Measurements from ENCODE around the gene RNF152. TPM values are rescaled to one million over a fixed set of nuclear protein-coding genes. Genes with fewer than 3 reads are reported as not detected.

RNF152 gene
- total and polyA plus RNA-seq, 5 donors, result 3.6 to 17.9 (median 10.9) TPM

DNA sequence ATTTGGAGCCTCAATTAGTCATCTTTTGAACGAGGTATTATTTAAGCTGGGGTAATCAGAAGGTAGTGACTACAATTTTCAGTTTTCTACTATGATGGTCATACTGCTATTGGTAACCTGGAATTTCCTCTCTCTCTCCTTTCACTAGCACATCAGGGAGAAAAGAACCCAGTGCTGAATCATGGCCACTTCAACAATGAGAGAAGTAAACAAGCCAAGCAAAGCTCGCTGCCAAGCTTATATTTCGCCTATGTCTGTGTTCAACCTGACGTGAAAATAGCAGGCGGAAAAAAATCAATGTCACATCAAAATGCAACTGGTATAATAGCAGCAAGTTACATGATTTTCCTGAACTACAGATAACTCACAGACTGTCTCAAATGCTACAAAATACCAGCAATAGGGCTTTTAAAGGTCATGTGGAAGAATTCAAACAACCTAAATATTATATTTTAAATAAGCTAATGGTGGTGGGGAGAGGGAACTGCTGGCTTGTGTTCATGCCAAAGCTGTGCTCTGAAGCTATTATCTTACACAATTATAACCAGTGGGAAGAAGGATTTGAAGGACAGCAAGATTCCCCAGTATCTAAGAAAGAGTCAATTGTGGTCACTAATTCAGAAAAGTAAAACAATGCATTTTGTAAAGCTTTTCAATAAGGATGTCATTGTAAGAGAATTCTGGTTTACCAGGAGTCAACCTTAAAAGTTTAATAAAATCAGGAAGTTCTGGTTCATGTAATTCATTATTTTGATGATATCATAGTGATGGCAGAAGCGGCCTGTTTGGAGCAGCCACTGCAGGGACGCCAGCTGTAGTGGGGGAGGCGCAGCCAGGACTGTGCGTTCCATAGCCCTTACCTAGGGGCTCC lies 38.0 kb downstream of the RNF152 start:
- H3K27me3 ChIP-seq (ENCODE audit: control insufficient read depth, insufficient read depth), result no peaks in the 10 kb centered on the region
- DNase-seq (peak in 1 of 3 donors; percentile 56), ATAC-seq (peak in 1 of 2 donors; percentile 33)
- 73% methylated on average over 9 of the region's 9 CpGs for WGBS
- no peak overlapping the region for H3K27ac ChIP-seq (ENCODE audit: low read length)
- intact Hi-C loops (cut with DNase I), result loop anchor here in 1 of 4 donors (10.0 kb wide), 1 partner anchor 110 kb away; no protein-coding TSS in a partner anchor
- H3K4me1 ChIP-seq (ENCODE audit: control insufficient read depth, insufficient read depth, low read length), result peaks cover 9% of the 10 kb centered on the region
- no peak overlapping the region for H3K4me3 ChIP-seq (ENCODE audit: low read length)
- H3K9me3 ChIP-seq (ENCODE audit: control insufficient read depth, low read length), result no peaks in the 10 kb centered on the region

GRCh38 chr18:61853855-61854254 lies 39.0 kb downstream of the RNF152 start:
- Histone ChIP-seq H3K27ac (ENCODE audit: low read length) (no peak overlapping the region), H3K4me3 (ENCODE audit: low read length) (no peak overlapping the region), H3K9me3 (ENCODE audit: control insufficient read depth, low read length) (no peaks in the 10 kb centered on the region), H3K4me1 (ENCODE audit: control insufficient read depth, insufficient read depth, low read length) (peaks cover 9% of the 10 kb centered on the region), H3K27me3 (ENCODE audit: control insufficient read depth, insufficient read depth) (no peaks in the 10 kb centered on the region)
- DNase-seq (no peak), ATAC-seq (no peak)
- 85% methylated on average over 3 of the region's 3 CpGs for WGBS
- intact Hi-C loops (cut with DNase I), result loop anchor here in 1 of 4 donors (10.0 kb wide), 1 partner anchor 109 kb away; no protein-coding TSS in a partner anchor

DNA sequence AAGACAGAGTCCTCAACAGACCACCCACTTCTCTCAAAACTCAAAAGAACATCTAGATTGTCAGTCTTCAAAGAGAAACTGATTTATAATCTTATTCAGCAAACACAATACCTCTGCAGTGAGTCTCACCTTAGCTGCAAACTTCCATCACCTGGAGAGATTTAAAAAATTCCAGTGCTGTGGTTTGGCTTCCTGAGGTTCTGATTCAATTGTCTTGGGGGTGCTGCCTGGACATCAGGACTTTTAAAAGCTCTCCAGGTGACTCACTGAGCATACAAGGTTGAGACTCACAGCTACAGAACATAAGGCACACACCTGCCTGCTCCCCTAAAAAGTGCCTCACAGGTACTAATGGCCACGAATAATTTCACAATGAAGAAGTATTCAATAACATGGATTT lies 40.3 kb downstream of the RNF152 start:
- no peak overlapping the region for H3K4me3 ChIP-seq (ENCODE audit: low read length)
- intact Hi-C loops (cut with DNase I), result loop anchor here in 1 of 4 donors (10.0 kb wide), 1 partner anchor 108 kb away; no protein-coding TSS in a partner anchor
- H3K4me1 ChIP-seq (ENCODE audit: control insufficient read depth, insufficient read depth, low read length), result peaks cover 3% of the 10 kb centered on the region
- no peaks in the 10 kb centered on the region for H3K9me3 ChIP-seq (ENCODE audit: control insufficient read depth, low read length)
- DNase-seq (no peak), ATAC-seq (no peak)
- no peaks in the 10 kb centered on the region for H3K27me3 ChIP-seq (ENCODE audit: control insufficient read depth, insufficient read depth)
- 86% methylated on average over 1 of the region's 1 CpG for WGBS
- no peak overlapping the region for H3K27ac ChIP-seq (ENCODE audit: low read length)

GRCh38 chr18:61851940-61852451 lies 40.8 kb downstream of the RNF152 start:
- no peak overlapping the region for H3K27ac ChIP-seq (ENCODE audit: low read length)

DNA sequence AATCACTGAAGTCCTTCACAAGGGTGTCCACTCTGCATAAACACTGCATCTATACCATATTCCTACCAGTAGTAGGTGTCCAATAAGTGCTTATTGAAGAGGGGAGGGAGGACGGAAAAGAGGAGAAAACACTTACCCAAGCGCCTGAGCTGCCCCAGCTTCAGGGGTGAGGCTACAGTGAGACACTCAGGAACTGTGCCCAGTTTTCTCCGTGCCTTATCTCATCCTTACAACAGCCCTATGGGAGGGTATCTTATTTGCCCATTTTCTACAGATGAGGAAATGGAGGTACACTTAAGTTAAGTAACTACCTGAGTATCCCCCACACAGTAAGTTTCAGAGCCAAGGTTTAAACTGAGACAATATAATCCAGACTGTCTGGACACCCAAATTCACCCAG lies 41.5 kb downstream of the RNF152 start:
- Histone ChIP-seq H3K27ac (ENCODE audit: low read length) (no peak overlapping the region), H3K9me3 (ENCODE audit: control insufficient read depth, low read length) (no peaks in the 10 kb centered on the region), H3K27me3 (ENCODE audit: control insufficient read depth, insufficient read depth) (no peaks in the 10 kb centered on the region), H3K4me1 (ENCODE audit: control insufficient read depth, insufficient read depth, low read length) (peaks cover 3% of the 10 kb centered on the region), H3K4me3 (ENCODE audit: low read length) (no peak overlapping the region)
- intact Hi-C loops (cut with DNase I), result loop anchor here in 1 of 4 donors (10.0 kb wide), 1 partner anchor 106 kb away; no protein-coding TSS in a partner anchor
- no peak for DNase-seq
- ATAC-seq, result peak; percentile 25 to 35
- 64% methylated on average over 3 of the region's 3 CpGs for WGBS

More at GRCh38 chr18:61851940-61852451, 40.8 kb downstream of the RNF152 start:
- Histone ChIP-seq H3K4me1 (ENCODE audit: control insufficient read depth, insufficient read depth, low read length) (peaks cover 3% of the 10 kb centered on the region), H3K4me3 (ENCODE audit: low read length) (no peak overlapping the region), H3K9me3 (ENCODE audit: control insufficient read depth, low read length) (no peaks in the 10 kb centered on the region), H3K27me3 (ENCODE audit: control insufficient read depth, insufficient read depth) (no peaks in the 10 kb centered on the region)
- ATAC-seq, result no peak
- intact Hi-C loops (cut with DNase I), result loop anchor here in 1 of 4 donors (10.0 kb wide), 1 partner anchor 107 kb away; no protein-coding TSS in a partner anchor
- WGBS, result 52% methylated on average over 3 of the region's 3 CpGs
- no peak for DNase-seq

DNA sequence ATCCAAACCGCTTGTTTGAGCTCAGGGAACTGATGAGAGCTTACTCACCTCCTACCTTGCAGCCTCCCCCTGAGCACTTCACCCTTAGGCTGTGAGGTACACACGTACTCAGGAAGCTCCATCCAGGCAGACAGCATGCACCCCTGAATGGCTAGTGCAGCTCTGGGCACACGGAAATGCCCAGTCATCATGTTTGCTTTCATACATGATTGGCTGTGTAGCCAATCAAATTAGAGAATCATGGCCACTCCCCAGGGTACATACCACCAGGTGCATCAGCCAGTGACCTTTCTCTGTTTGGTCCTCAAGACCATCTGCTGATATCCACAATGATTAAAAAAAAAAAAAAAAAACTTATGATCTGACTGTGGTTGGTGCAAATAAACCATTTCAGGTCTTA lies 42.1 kb downstream of the RNF152 start:
- ATAC-seq, result no peak
- H3K27ac ChIP-seq (ENCODE audit: low read length), result no peak overlapping the region
- no peaks in the 10 kb centered on the region for H3K27me3 ChIP-seq (ENCODE audit: control insufficient read depth, insufficient read depth)
- H3K4me3 ChIP-seq (ENCODE audit: low read length), result no peak overlapping the region
- DNase-seq, result no peak
- H3K4me1 ChIP-seq (ENCODE audit: control insufficient read depth, insufficient read depth, low read length), result peaks cover 3% of the 10 kb centered on the region
- no peaks in the 10 kb centered on the region for H3K9me3 ChIP-seq (ENCODE audit: control insufficient read depth, low read length)
- intact Hi-C loops (cut with DNase I), result loop anchor here in 1 of 4 donors (10.0 kb wide), 1 partner anchor 106 kb away; no protein-coding TSS in a partner anchor
- 84% methylated on average over 3 of the region's 3 CpGs for WGBS

GRCh38 chr18:61847164-61847791 lies 45.5 kb downstream of the RNF152 start:
- 93% methylated on average over 7 of the region's 7 CpGs for WGBS

DNA sequence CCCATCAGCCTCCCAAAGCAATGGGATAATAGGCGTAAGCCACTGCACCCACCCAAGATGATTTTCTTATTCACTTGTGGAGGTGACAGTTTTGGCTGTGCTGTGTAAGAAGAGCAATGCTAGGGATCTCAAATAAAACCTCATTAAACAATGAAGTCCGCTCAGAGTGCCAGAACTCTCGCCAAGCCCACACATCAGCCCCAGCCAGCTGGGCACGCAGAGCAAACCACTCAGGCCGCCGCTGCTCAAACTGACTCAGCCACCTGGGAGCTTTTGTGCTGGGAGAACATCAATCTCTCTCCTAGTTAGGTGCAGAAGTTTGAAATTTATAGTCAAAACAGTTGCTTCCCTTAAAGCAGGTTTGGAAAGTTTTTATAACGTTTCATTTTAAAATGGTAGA lies 47.6 kb downstream of the RNF152 start:
- ATAC-seq (no peak), DNase-seq (peak in 1 of 3 donors; percentile 50)
- Histone ChIP-seq H3K27me3 (ENCODE audit: control insufficient read depth, insufficient read depth) (no peaks in the 10 kb centered on the region), H3K27ac (ENCODE audit: low read length) (no peak overlapping the region), H3K4me3 (ENCODE audit: low read length) (no peak overlapping the region), H3K9me3 (ENCODE audit: control insufficient read depth, low read length) (no peaks in the 10 kb centered on the region), H3K4me1 (ENCODE audit: control insufficient read depth, insufficient read depth, low read length) (peaks cover 3% of the 10 kb centered on the region)
- intact Hi-C loops (cut with DNase I), result no loop called here
- 89% methylated on average over 7 of the region's 7 CpGs for WGBS

More at GRCh38 chr18:61847164-61847791, 45.5 kb downstream of the RNF152 start:
- DNase-seq (no peak), ATAC-seq (no peak)
- H3K9me3 ChIP-seq (ENCODE audit: control insufficient read depth, low read length), result no peaks in the 10 kb centered on the region
- H3K4me1 ChIP-seq (ENCODE audit: control insufficient read depth, insufficient read depth, low read length), result peaks cover 5% of the 10 kb centered on the region
- H3K27me3 ChIP-seq (ENCODE audit: control insufficient read depth, insufficient read depth), result no peaks in the 10 kb centered on the region
- intact Hi-C loops (cut with DNase I), result no loop called here
- H3K4me3 ChIP-seq (ENCODE audit: low read length), result no peak overlapping the region
- no peak overlapping the region for H3K27ac ChIP-seq (ENCODE audit: low read length)

DNA sequence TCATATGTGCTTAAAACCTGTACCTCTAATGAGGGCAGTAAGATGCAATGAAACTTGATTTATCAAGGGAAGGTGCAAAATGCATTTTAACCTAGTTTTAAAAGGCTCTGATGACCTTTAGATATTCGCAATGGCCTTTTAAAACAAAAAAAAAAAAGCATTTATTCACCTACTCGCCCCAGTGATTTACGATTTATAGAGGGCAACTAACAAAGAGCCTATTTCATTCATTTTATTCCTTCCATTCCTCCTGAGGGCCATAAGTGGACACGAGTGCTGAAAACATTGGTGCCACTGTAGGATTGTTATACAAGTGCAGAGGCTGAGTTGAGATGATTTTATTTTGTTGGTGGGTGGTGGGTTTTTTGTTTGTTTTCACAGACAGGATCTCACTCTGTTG lies 48.1 kb downstream of the RNF152 start:
- peaks cover 3% of the 10 kb centered on the region for H3K4me1 ChIP-seq (ENCODE audit: control insufficient read depth, insufficient read depth, low read length)
- no peak for ATAC-seq
- WGBS, result 87% methylated on average over 4 of the region's 4 CpGs
- no peak overlapping the region for H3K4me3 ChIP-seq (ENCODE audit: low read length)
- no peaks in the 10 kb centered on the region for H3K9me3 ChIP-seq (ENCODE audit: control insufficient read depth, low read length)
- H3K27ac ChIP-seq (ENCODE audit: low read length), result no peak overlapping the region
- no peaks in the 10 kb centered on the region for H3K27me3 ChIP-seq (ENCODE audit: control insufficient read depth, insufficient read depth)
- no peak for DNase-seq
- intact Hi-C loops (cut with DNase I), result no loop called here

GRCh38 chr18:61842146-61842545 lies 50.7 kb downstream of the RNF152 start:
- Histone ChIP-seq H3K9me3 (ENCODE audit: control insufficient read depth, low read length) (no peaks in the 10 kb centered on the region), H3K4me1 (ENCODE audit: control insufficient read depth, insufficient read depth, low read length) (peaks cover 5% of the 10 kb centered on the region), H3K27ac (ENCODE audit: low read length) (no peak overlapping the region), H3K27me3 (ENCODE audit: control insufficient read depth, insufficient read depth) (no peaks in the 10 kb centered on the region), H3K4me3 (ENCODE audit: low read length) (no peak overlapping the region)
- WGBS, result 38% methylated on average over 2 of the region's 2 CpGs
- no peak for DNase-seq
- ATAC-seq, result no peak
- intact Hi-C loops (cut with DNase I), result no loop called here

- H3K4me1 ChIP-seq (ENCODE audit: control insufficient read depth, insufficient read depth, low read length), result peaks cover 5% of the 10 kb centered on the region
- intact Hi-C loops (cut with DNase I), result no loop called here
- no peaks in the 10 kb centered on the region for H3K27me3 ChIP-seq (ENCODE audit: control insufficient read depth, insufficient read depth)
- DNase-seq (no peak), ATAC-seq (no peak)
- WGBS, result 64% methylated on average over 3 of the region's 3 CpGs
- no peak overlapping the region for H3K27ac ChIP-seq (ENCODE audit: low read length)
- no peaks in the 10 kb centered on the region for H3K9me3 ChIP-seq (ENCODE audit: control insufficient read depth, low read length)
- H3K4me3 ChIP-seq (ENCODE audit: low read length), result no peak overlapping the region
Observed at GRCh38 chr18:61841706-61842105, 51.1 kb downstream of the RNF152 start.

All from right cardiac atrium (tissue), 5 donors.